GM15510 (cell line): ENCODE measurements around the gene LGALS1.

Experiments used
- POLR2A ChIP-seq: IDR thresholded peaks from 3 replicates; pipeline ENCODE4 v1.6.1; 2011; ENCODE audit warnings: borderline replicate concordance; ENCODE audit not compliant: insufficient read length; ENCODE audit errors: extremely low read depth

Gene LGALS1

GRCh38 chr22:37634417-37634924 lies 41.0 kb upstream of the LGALS1 start:
- TF ChIP-seq POLR2A: no peak

GRCh38 chr22:37635157-37635556 lies 40.3 kb upstream of the LGALS1 start:
- TF ChIP-seq POLR2A: no peak

GRCh38 chr22:37636186-37636948 lies 39.1 kb upstream of the LGALS1 start:
- no peak for TF ChIP-seq POLR2A

- TF ChIP-seq POLR2A: no peak
These were observed 38.5 kb upstream of the LGALS1 start for GRCh38 chr22:37636949-37637273.

- peak; percentile 22 for TF ChIP-seq POLR2A
These were observed 36.9 kb upstream of the LGALS1 start for GRCh38 chr22:37638391-37639069.

- TF ChIP-seq POLR2A: peak; percentile 56
These were observed 36.2 kb upstream of the LGALS1 start, which contains the start of gene SH3BP1 for GRCh38 chr22:37639070-37639760. Gene SH3BP1, plus strand, starts transcription at chr22:37639669. Its CDS starts 119 bp downstream, at chr22:37639788.

- no peak for TF ChIP-seq POLR2A
These were observed 35.5 kb upstream of the LGALS1 start for GRCh38 chr22:37639771-37640590.

- no peak for TF ChIP-seq POLR2A
These were observed 34.6 kb upstream of the LGALS1 start for GRCh38 chr22:37640591-37641560.

GRCh38 chr22:37641561-37641949 lies 33.9 kb upstream of the LGALS1 start:
- TF ChIP-seq POLR2A: no peak

GRCh38 chr22:37643225-37643847 lies 32.1 kb upstream of the LGALS1 start:
- TF ChIP-seq POLR2A: no peak

- no peak for TF ChIP-seq POLR2A
These were observed 28.1 kb upstream of the LGALS1 start for GRCh38 chr22:37647317-37647716.

GRCh38 chr22:37647928-37648327 lies 27.5 kb upstream of the LGALS1 start:
- TF ChIP-seq POLR2A: no peak
